Sigmoid colon (tissue), 7 donors: ENCODE data around the gene ATF7IP. TPM values are rescaled to one million over a fixed set of nuclear protein-coding genes. Genes with fewer than 3 reads are reported as not detected.
"Not testable (repeated sequence)": the region's sequence is repeated elsewhere in the genome, so short reads cannot be mapped to it uniquely, and the experiment has no call there.

ENCODE experiments used
- DNase-seq: peaks from one replicate; pipeline ENCODE4 v3.0.0-alpha.2; 2019
- H3K27ac ChIP-seq, 4 donors: fragments of 200-600 bp; sonication (generic); one replicate each; pipeline ENCODE4 v1.5.1; 2016 to 2019; ENCODE audit warnings: mild to moderate bottlenecking in 1 of 4
- H3K27me3 ChIP-seq, 3 donors: fragments of 200-600 bp; sonication (generic); one replicate each; pipeline ENCODE4 v1.5.1; 2019; ENCODE audit warnings: mild to moderate bottlenecking in 1 of 3
- H3K36me3 ChIP-seq, 4 donors: fragments of 200-600 bp; sonication (generic); one replicate each; pipeline ENCODE4 v1.5.1; 2016 to 2019
- H3K4me1 ChIP-seq, 4 donors: fragments of 200-600 bp; sonication (generic); one replicate each; pipeline ENCODE4 v1.5.1; 2017 to 2019
- H3K4me3 ChIP-seq, 4 donors: fragments of 200-600 bp; sonication (generic); one replicate each; pipeline ENCODE4 v1.5.1; 2017 to 2019; ENCODE audit warnings: mild to moderate bottlenecking in 2 of 4, moderate library complexity in 1 of 4
- H3K9me3 ChIP-seq, 4 donors: fragments of 200-600 bp in 3 of 4; sonication (generic) in 3 of 4; one replicate each; pipeline versions ENCODE4 v1.5.1 to v1.6.1; 2013 to 2019
- CTCF ChIP-seq, 4 experiments: fragments of 450-650 bp in 3 of 4; fragments of 200-600 bp in 1 of 4; IDR thresholded peaks; one replicate each; pipeline ENCODE4 v1.5.1; 2016 to 2019; ENCODE audit warnings: antibody characterized with exemption in 4 of 4, mild to moderate bottlenecking in 3 of 4, moderate library complexity in 2 of 4
- EP300 ChIP-seq, 4 donors: sonication (generic); formaldehyde crosslinking; IDR thresholded peaks; one replicate each; pipeline ENCODE4 v1.6.1; 2017; ENCODE audit warnings: antibody characterized with exemption in 4 of 4
- POLR2A ChIP-seq, 2 donors: fragments of 450-650 bp; IDR thresholded peaks; one replicate each; pipeline ENCODE4 v1.6.1; 2016; ENCODE audit warnings: antibody characterized with exemption in 2 of 2, mild to moderate bottlenecking in 2 of 2, moderate library complexity in 2 of 2
- POLR2AphosphoS5 ChIP-seq, 4 donors: sonication (generic); formaldehyde crosslinking; IDR thresholded peaks; one replicate each; pipeline ENCODE4 v1.6.1; 2017; ENCODE audit warnings: antibody characterized with exemption in 4 of 4
- WGBS, 2 donors: extraction: QIAGEN DNeasy Blood & Tissue Kit; methylation state at CpG; one replicate each; pipeline ENCODE4 v1.1.7; 2013; 5-methylcytosine and 5-hydroxymethylcytosine counted together
- intact Hi-C: fragments of 100-400 bp; cut with DNase I; formaldehyde crosslinking; loops from one replicate; pipeline ENCODE4 v1.15.1; 2023
- polyA plus RNA-seq, 3 donors: library from polyadenylated mRNA; stranded (reverse); fragments of 200-250 nt; gene quantifications; one replicate each; pipeline ENCODE4 v1.2.3, GENCODE V29; 2013
- total RNA-seq, 4 donors: library from RNA; depleted of rRNA; stranded (reverse); fragments of >200 nt; gene quantifications; one replicate each; pipeline ENCODE4 v1.1.0, GENCODE V29; 2016
- donor health status: healthy with polysubstance abuse.
- donor health status: Bipolar disorder and iron deficiency.
- donor health status: healthy.

ATF7IP gene
- total RNA-seq (10 to 100 TPM; 27.7 to 58.4 (median 44.6) TPM), polyA plus RNA-seq (10 to 100 TPM in 1 of 3 donors, 1 to 10 TPM in 2; 3.0 to 17.0 (median 3.6) TPM)

GRCh38 chr12:14365294-14366208 lies at the start of gene ATF7IP:
TSS of gene ATF7IP (plus strand) at chr12:14365682. CDS start at chr12:14423916, 58,234 bp downstream.
- Histone ChIP-seq H3K27me3 (no peaks in the 10 kb centered on the region), H3K27ac (peak within 1 kb of the TSS; percentile 90 to 98 (median 93)), H3K4me3 (peak within 1 kb of the TSS; percentile 61 to 69 (median 64)), H3K4me1 (peaks cover 0 to 23% (median 8%) of the 10 kb centered on the region in 4 donors), H3K36me3 (no peaks in the 10 kb centered on the region), H3K9me3 (no peaks in the 10 kb centered on the region)
- intact Hi-C loops = loop anchor here (1.0 to 5.0 kb wide), 4 partner anchors 37 to 407 kb away; partner anchors contain the start of gene PLBD1
- 0 to 1% methylated on average over 55 of the region's 55 CpGs for WGBS, 2 donors
- TF ChIP-seq POLR2A (IDR thresholded peaks at IDR 0.05) (peak; percentile 33 to 66), EP300 (IDR thresholded peaks at IDR 0.05) (peak in 1 of 4 donors; percentile 7), POLR2AphosphoS5 (IDR thresholded peaks at IDR 0.05) (peak; percentile 78 to 90 (median 86)), CTCF (IDR thresholded peaks at IDR 0.05) (peak in 2 of 4 experiments; percentile 6 to 16)
- peak; percentile 98 for DNase-seq

- Histone ChIP-seq H3K36me3 (no peaks in the 10 kb centered on the region), H3K4me3 (no peak overlapping the region), H3K4me1 (no peaks in the 10 kb centered on the region), H3K27me3 (no peaks in the 10 kb centered on the region), H3K27ac (no peak overlapping the region), H3K9me3 (no peaks in the 10 kb centered on the region)
- DNase-seq = no peak
- TF ChIP-seq EP300 (IDR thresholded peaks at IDR 0.05) = no peak
- no peak for TF ChIP-seq POLR2AphosphoS5 (IDR thresholded peaks at IDR 0.05)
- no peak for TF ChIP-seq POLR2A (IDR thresholded peaks at IDR 0.05)
- no peak for TF ChIP-seq CTCF (IDR thresholded peaks at IDR 0.05)
- intact Hi-C loops = no loop called here
- 89 to 92% methylated on average over 4 of the region's 4 CpGs for WGBS, 2 donors
Measured at GRCh38 chr12:14317362-14318146, 47.9 kb upstream of the ATF7IP start.

- 95 to 97% methylated on average over 38 of the region's 38 CpGs for WGBS, 2 donors
- H3K36me3 ChIP-seq, H3K27me3 ChIP-seq, DNase-seq, H3K4me1 ChIP-seq, H3K4me3 ChIP-seq, intact Hi-C loops, H3K27ac ChIP-seq, H3K9me3 ChIP-seq: not testable (repeated sequence)
Measured at GRCh38 chr12:14319704-14320427, 45.6 kb upstream of the ATF7IP start.

- H3K27ac ChIP-seq = no peak overlapping the region
- H3K36me3 ChIP-seq = no peaks in the 10 kb centered on the region
- intact Hi-C loops = no loop called here
- H3K27me3 ChIP-seq = no peaks in the 10 kb centered on the region
- H3K4me3 ChIP-seq = no peak overlapping the region
- no peaks in the 10 kb centered on the region for H3K9me3 ChIP-seq
- DNase-seq = no peak
- no peaks in the 10 kb centered on the region for H3K4me1 ChIP-seq
- no peak for TF ChIP-seq CTCF (IDR thresholded peaks at IDR 0.05)
- no peak for TF ChIP-seq POLR2AphosphoS5 (IDR thresholded peaks at IDR 0.05)
- TF ChIP-seq POLR2A (IDR thresholded peaks at IDR 0.05) = no peak
Measured at GRCh38 chr12:14322403-14322802, 43.1 kb upstream of the ATF7IP start.
